ENCODE measurements around the gene CDH13. TPM values are rescaled to one million over a fixed set of nuclear protein-coding genes. Genes with fewer than 3 reads are reported as not detected.

The CDH13 gene
- total and polyA plus RNA-seq, 9 of the 15 experiments (the other 6 are each of a cell fraction or from before 2014, with no cell fraction given): 0.03 TPM; not detected in 8

DNA sequence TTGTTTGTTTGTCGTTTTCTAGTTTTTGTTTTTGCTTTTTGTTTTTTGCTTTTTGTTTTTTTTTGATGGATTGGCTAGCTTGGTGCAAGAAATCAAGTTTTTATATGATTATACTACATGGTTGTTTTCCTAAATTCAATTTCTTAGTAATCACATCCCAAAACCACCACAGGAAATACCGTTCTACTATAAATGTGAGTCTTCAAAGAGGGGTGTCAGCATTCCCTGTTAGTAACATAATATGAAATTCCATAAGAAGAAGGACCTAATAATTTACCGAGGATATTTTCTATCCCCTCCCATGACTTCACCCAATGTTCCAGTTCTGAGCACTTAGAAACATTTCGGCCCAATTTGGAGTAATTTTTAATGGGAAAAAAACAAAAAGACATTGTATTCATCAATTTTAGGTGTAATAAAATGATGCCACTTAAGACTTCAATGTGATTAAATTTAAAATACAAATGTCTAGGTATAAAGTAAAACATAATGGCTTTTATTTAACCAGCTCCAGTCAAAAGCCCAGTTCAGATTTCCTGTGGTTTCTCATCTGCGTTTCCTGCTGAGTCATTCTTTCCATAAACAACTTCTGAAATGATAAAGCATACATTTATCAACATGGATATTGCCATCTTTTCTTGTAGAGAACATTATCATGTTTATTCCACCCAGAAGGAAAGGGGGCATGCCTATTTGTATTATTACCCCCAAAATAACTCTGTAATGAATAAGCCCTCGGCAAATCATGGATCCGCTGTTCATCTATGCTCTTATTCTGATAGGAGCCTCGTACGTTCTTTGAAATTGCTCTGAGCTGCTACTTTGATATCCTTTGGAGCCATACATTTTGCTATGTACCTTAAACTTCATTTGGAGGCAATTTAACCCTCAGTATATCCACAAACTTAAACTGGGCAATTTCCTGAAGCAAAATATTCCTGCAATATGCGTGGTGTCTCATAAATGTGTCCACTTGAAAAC lies 1209.1 kb downstream of the CDH13 start (continued):
- TF ChIP-seq ZNF561 (CRISPR knock-in tag; conservative IDR thresholded peaks at IDR 0.05) (no peak), ATF7 (IDR thresholded peaks at IDR 0.05) (peak; percentile 42; the same call in 1 of the 2 replicates), RFX1 (IDR thresholded peaks at IDR 0.05) (no peak), NFE2 (IDR thresholded peaks at IDR 0.05; ENCODE audit: low read depth) (peak; percentile 98), BACH1 (tag; IDR thresholded peaks at IDR 0.05) (peak; percentile 98), GTF2A2 (tag; IDR thresholded peaks at IDR 0.05) (no peak), ZNF140 (CRISPR knock-in tag; IDR thresholded peaks at IDR 0.05) (no peak), MEF2A (IDR thresholded peaks at IDR 0.05; ENCODE audit: control insufficient read depth, low read depth, low read length) (no peak), NFE2L1 (tag; IDR thresholded peaks at IDR 0.05; ENCODE audit: borderline replicate concordance, low read depth) (peak; percentile 97), ARID1B (IDR thresholded peaks at IDR 0.05) (peak; percentile 81), MCM3 (IDR thresholded peaks at IDR 0.05) (no peak), SP2 (IDR thresholded peaks at IDR 0.05; ENCODE audit: extremely low read depth, low read depth, low read length, poor library complexity, severe bottlenecking) (no peak), ETV1 (tag; conservative IDR thresholded peaks at IDR 0.05; ENCODE audit: low read depth) (peak; percentile 48; the same call in 1 of the 2 replicates), XRCC3 (IDR thresholded peaks at IDR 0.05) (no peak), ZBTB1 (CRISPR knock-in tag; IDR thresholded peaks at IDR 0.05; ENCODE audit: borderline replicate concordance, low read depth) (no peak), RBM39 (optimal IDR thresholded peaks at IDR 0.05; ENCODE audit: low read depth, low read length) (no peak), ZNF239 (CRISPR knock-in tag; IDR thresholded peaks at IDR 0.05) (no peak), ZNF395 (CRISPR knock-in tag; IDR thresholded peaks at IDR 0.05) (no peak), IRF9 (tag; IDR thresholded peaks at IDR 0.05) (no peak), ZBTB2 (IDR thresholded peaks at IDR 0.05) (no peak), PCBP1 (IDR thresholded peaks at IDR 0.05; ENCODE audit: low read depth, low read length, poor library complexity, severe bottlenecking) (no peak), POLR2H (tag; IDR thresholded peaks at IDR 0.05; ENCODE audit: low read depth) (no peak), MYC (IDR thresholded peaks at IDR 0.05; ENCODE audit: low read depth, low read length) (no peak), MYC (CRISPR knock-in tag; IDR thresholded peaks at IDR 0.05; ENCODE audit: borderline replicate concordance, low read depth) (no peak), ELF1 (tag; IDR thresholded peaks at IDR 0.05) (no peak)

Data from K562 (cell line).